ENCODE data around the gene ST7.
"Not testable (repeated sequence)": the region's sequence is repeated elsewhere in the genome, so short reads cannot be mapped to it uniquely, and the experiment has no call there.

Gene ST7

GRCh38 chr7:116953372-116953905 is at the start of gene ST7:
TSS of gene ST7 (plus strand) at chr7:116953501. CDS start at chr7:116953541, 40 bp downstream.
- peak; percentile 81 for DNase-seq (ENCODE audit: low read depth)

- no peak for DNase-seq (ENCODE audit: low read depth)
Observed at GRCh38 chr7:116906391-116906790, 46.9 kb upstream of the ST7 start.

- no peak for DNase-seq (ENCODE audit: low read depth)
Observed at GRCh38 chr7:116910383-116910782, 42.9 kb upstream of the ST7 start.

GRCh38 chr7:116911801-116912200 is 41.5 kb upstream of the ST7 start:
- no peak for DNase-seq (ENCODE audit: low read depth)

- no peak for DNase-seq (ENCODE audit: low read depth)
Observed at GRCh38 chr7:116912269-116912909, 40.9 kb upstream of the ST7 start.

GRCh38 chr7:116918704-116919103 is 34.6 kb upstream of the ST7 start:
- DNase-seq (ENCODE audit: low read depth): no peak

GRCh38 chr7:116920359-116920758 is 32.9 kb upstream of the ST7 start:
- no peak for DNase-seq (ENCODE audit: low read depth)

- DNase-seq (ENCODE audit: low read depth): no peak
Observed at GRCh38 chr7:116922545-116922944, 30.8 kb upstream of the ST7 start.

GRCh38 chr7:116924741-116925140 is 28.6 kb upstream of the ST7 start:
- peak; percentile 17 for DNase-seq (ENCODE audit: low read depth)

- DNase-seq (ENCODE audit: low read depth): peak; percentile 36
Observed at GRCh38 chr7:116929021-116929420, 24.3 kb upstream of the ST7 start.

GRCh38 chr7:116929914-116930913 is 23.1 kb upstream of the ST7 start:
- DNase-seq (ENCODE audit: low read depth): peak; percentile 89

GRCh38 chr7:116932566-116932965 is 20.7 kb upstream of the ST7 start:
- DNase-seq (ENCODE audit: low read depth): no peak

- DNase-seq (ENCODE audit: low read depth): no peak
Observed at GRCh38 chr7:116933465-116933864, 19.8 kb upstream of the ST7 start.

GRCh38 chr7:116934580-116934979 is 18.7 kb upstream of the ST7 start:
- no peak for DNase-seq (ENCODE audit: low read depth)

- DNase-seq (ENCODE audit: low read depth): not testable (repeated sequence)
Observed at GRCh38 chr7:116936844-116937243, 16.5 kb upstream of the ST7 start.

GRCh38 chr7:116938678-116939077 is 14.6 kb upstream of the ST7 start:
- DNase-seq (ENCODE audit: low read depth): no peak

GRCh38 chr7:116940689-116941370 is 12.5 kb upstream of the ST7 start:
- no peak for DNase-seq (ENCODE audit: low read depth)

- DNase-seq (ENCODE audit: low read depth): no peak
Observed at GRCh38 chr7:116942504-116942903, 10.8 kb upstream of the ST7 start.

GRCh38 chr7:116948934-116949333 is 4.4 kb upstream of the ST7 start:
- no peak for DNase-seq (ENCODE audit: low read depth)

- DNase-seq (ENCODE audit: low read depth): no peak
Observed at GRCh38 chr7:116949941-116950801, 3.1 kb upstream of the ST7 start.

- DNase-seq (ENCODE audit: low read depth): no peak
Observed at GRCh38 chr7:116950889-116951351, 2.4 kb upstream of the ST7 start.

Data from ELR (cell line).